Endothelial cell of hepatic sinusoid (primary cell): ENCODE measurements around the gene RGS6.

Experiments used
- in situ Hi-C: cut with HindIII; loops from 2 replicates; pipeline ENCODE4 v1.10.0; 2017; ENCODE audit warnings: low sequenced_read_pairs

Gene RGS6

GRCh38 chr14:72613231-72613974 lies 681.2 kb downstream of the RGS6 start:
- in situ Hi-C loops, result no loop called here

- in situ Hi-C loops, result no loop called here
Measured at GRCh38 chr14:72613975-72614319, 681.7 kb downstream of the RGS6 start.

- in situ Hi-C loops, result no loop called here
Measured at GRCh38 chr14:72614365-72614764, 682.1 kb downstream of the RGS6 start.

GRCh38 chr14:72614891-72615415 lies 682.7 kb downstream of the RGS6 start:
- in situ Hi-C loops, result no loop called here

- in situ Hi-C loops, result no loop called here
Measured at GRCh38 chr14:72615451-72616121, 683.4 kb downstream of the RGS6 start.
